ENCODE data around the gene ODAD4.

- TF ChIP-seq CTCF (IDR thresholded peaks at IDR 0.05; ENCODE audit: poor library complexity) (no peak), EZH2 (IDR thresholded peaks at IDR 0.05; ENCODE audit: borderline replicate concordance) (no peak), EZH2phosphoT487 (IDR thresholded peaks at IDR 0.05; ENCODE audit: low read depth, severe bottlenecking, unreplicated experiment) (no peak)
These were observed 16.6 kb upstream of the ODAD4 start for GRCh38 chr17:41913798-41914197.
